Parathyroid adenoma (tissue), 2 donors: ENCODE results near the gene GALNT16.

ENCODE experiments used
- H2AFZ ChIP-seq: fragments of 300-600 bp; sonication (generic); one replicate; pipeline ENCODE4 v1.7.0; 2017; ENCODE audit warnings: antibody characterized with exemption, mild to moderate bottlenecking
- H3K27ac ChIP-seq: fragments of 300-600 bp; sonication (generic); one replicate; pipeline ENCODE4 v1.7.0; 2017
- H3K27me3 ChIP-seq: fragments of 300-600 bp; sonication (generic); one replicate; pipeline ENCODE4 v1.7.0; 2017; ENCODE audit warnings: low read length; ENCODE audit not compliant: control insufficient read depth, insufficient read depth
- H3K36me3 ChIP-seq: fragments of 300-600 bp; sonication (generic); one replicate; pipeline ENCODE4 v1.7.0; 2017; ENCODE audit warnings: low read length; ENCODE audit not compliant: control insufficient read depth, insufficient read depth
- H3K4me1 ChIP-seq: fragments of 300-600 bp; sonication (generic); one replicate; pipeline ENCODE4 v1.7.0; 2017; ENCODE audit warnings: control low read depth
- H3K4me2 ChIP-seq: fragments of 300-600 bp; sonication (generic); one replicate; pipeline ENCODE4 v1.7.0; 2017; ENCODE audit warnings: low read length
- H3K4me3 ChIP-seq: fragments of 300-600 bp; sonication (generic); one replicate; pipeline ENCODE4 v1.7.0; 2017; ENCODE audit warnings: low read depth, low read length
- H3K79me2 ChIP-seq: fragments of 300-600 bp; sonication (generic); one replicate; pipeline ENCODE4 v1.7.0; 2017; ENCODE audit warnings: control low read depth
- H3K9ac ChIP-seq: fragments of 300-600 bp; sonication (generic); one replicate; pipeline ENCODE4 v1.7.0; 2017; ENCODE audit warnings: mild to moderate bottlenecking
- H3K9me3 ChIP-seq: fragments of 300-600 bp; sonication (generic); one replicate; pipeline ENCODE4 v1.7.0; 2017; ENCODE audit warnings: low read length; ENCODE audit not compliant: control insufficient read depth
- CTCF ChIP-seq: fragments of 300-600 bp; sonication (generic); IDR thresholded peaks from one replicate; pipeline ENCODE4 v1.7.0; 2017; ENCODE audit warnings: antibody characterized with exemption, mild to moderate bottlenecking
- donor health status: primary hyperparathyroidism.

The GALNT16 gene

DNA sequence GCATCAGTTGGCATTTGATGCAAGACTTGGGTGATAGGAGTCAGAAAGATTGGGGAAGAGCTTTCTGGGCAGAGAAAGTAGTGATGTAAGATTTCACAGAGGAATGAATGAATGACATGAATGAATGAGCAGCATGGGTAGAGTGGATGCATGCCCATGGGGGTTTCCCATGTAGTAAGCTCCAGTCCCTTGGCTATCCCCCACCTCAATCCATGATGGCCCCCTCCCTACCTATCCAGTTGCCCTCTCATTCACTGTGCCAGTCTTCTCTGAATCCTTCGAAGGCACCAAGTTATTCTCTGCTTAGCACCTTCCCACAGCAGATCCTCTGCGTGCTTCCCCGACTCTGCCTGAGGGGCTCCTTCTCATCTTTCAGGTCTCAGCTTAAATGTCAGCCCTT lies 106.1 kb downstream of the GALNT16 start:
- H3K4me1 ChIP-seq, result no peaks in the 10 kb centered on the region

DNA sequence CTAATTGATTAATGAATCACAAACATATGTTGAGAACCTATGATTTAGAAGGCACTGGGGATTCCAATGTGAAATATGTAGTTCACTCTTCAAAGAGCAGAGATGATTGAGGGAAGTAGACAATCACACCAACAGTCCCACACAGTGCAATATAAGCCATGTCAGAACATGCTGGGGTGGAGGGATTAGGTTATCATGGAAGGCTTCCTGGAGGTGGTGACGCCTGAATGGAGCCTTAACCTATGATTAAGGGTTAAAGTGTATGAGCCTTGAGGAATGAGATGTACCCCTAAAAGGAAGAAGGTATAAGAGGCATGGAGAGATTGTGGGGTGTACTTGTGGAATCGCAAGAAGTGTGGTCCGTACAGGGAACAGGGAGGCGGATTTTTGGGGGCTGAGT lies 106.8 kb downstream of the GALNT16 start:
- Histone ChIP-seq H3K79me2 (no peaks in the 10 kb centered on the region), H3K27ac (no peak overlapping the region), H3K36me3 (no peaks in the 10 kb centered on the region), H3K9ac (no peak overlapping the region), H3K4me1 (no peaks in the 10 kb centered on the region), H3K27me3 (no peaks in the 10 kb centered on the region), H2AFZ (no peak overlapping the region), H3K4me2 (no peak overlapping the region), H3K9me3 (no peaks in the 10 kb centered on the region), H3K4me3 (no peak overlapping the region)
- TF ChIP-seq CTCF, result no peak

More for the DNA sequence above, 106.1 kb downstream of the GALNT16 start:
- Histone ChIP-seq H3K79me2 (no peaks in the 10 kb centered on the region), H3K9me3 (no peaks in the 10 kb centered on the region), H2AFZ (no peak overlapping the region), H3K9ac (no peak overlapping the region), H3K4me2 (no peak overlapping the region), H3K36me3 (no peaks in the 10 kb centered on the region), H3K27me3 (no peaks in the 10 kb centered on the region), H3K4me3 (no peak overlapping the region), H3K27ac (no peak overlapping the region)
- TF ChIP-seq CTCF, result no peak

DNA sequence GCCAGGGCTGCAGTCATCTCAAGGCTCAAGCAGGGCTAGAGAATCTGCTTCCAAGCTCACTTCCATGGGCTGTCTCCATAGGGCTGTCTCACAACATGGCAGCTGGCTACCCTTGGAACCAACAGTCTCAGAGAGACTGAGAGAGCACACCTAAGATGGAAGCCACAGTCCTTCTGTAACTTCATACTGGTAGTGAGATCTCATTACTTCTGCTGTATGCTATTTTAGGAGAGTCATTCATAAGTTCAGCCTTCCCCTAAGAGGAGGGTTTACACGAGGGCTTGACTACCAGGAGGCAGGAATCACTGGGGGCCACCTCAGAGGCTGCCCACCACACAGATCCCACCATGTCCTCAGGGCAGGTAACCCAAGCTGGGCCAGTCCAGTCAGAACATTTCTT lies 108.4 kb downstream of the GALNT16 start:
- Histone ChIP-seq H3K4me2 (no peak overlapping the region), H3K4me3 (no peak overlapping the region), H3K9me3 (no peaks in the 10 kb centered on the region), H3K36me3 (no peaks in the 10 kb centered on the region), H2AFZ (no peak overlapping the region), H3K9ac (no peak overlapping the region), H3K79me2 (no peaks in the 10 kb centered on the region), H3K27ac (no peak overlapping the region), H3K27me3 (no peaks in the 10 kb centered on the region), H3K4me1 (no peaks in the 10 kb centered on the region)
- TF ChIP-seq CTCF, result no peak

DNA sequence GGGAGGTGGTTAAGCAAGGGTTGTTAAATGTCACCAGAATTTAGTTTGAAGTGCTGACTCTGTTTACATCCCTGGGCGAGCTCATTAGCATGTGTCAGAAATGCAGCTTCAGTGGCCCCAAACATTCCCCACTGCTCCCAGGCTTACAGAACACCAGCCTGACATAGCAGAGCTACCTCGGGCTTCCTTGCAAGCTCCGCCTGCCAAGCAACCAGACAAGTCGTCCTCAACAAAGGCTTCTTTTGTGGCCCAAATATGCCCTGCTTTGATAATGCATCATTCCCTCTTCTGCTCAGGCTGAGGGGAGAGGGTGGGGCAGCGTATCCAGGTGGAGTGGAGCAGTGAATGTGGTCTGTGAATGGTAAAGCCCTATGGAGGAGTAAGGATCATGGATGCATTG lies 110.1 kb downstream of the GALNT16 start:
- H3K27ac ChIP-seq, result no peak overlapping the region
- H3K4me3 ChIP-seq, result no peak overlapping the region
- no peak overlapping the region for H2AFZ ChIP-seq
- H3K4me2 ChIP-seq, result no peak overlapping the region
- no peaks in the 10 kb centered on the region for H3K79me2 ChIP-seq
- TF ChIP-seq CTCF, result no peak
- H3K4me1 ChIP-seq, result no peaks in the 10 kb centered on the region
- no peaks in the 10 kb centered on the region for H3K9me3 ChIP-seq
- no peaks in the 10 kb centered on the region for H3K36me3 ChIP-seq
- H3K9ac ChIP-seq, result no peak overlapping the region
- H3K27me3 ChIP-seq, result no peaks in the 10 kb centered on the region

GRCh38 chr14:69372146-69372545 lies 112.2 kb downstream of the GALNT16 start:
- Histone ChIP-seq H3K27me3 (no peaks in the 10 kb centered on the region), H2AFZ (no peak overlapping the region), H3K27ac (no peak overlapping the region), H3K79me2 (no peaks in the 10 kb centered on the region), H3K9ac (no peak overlapping the region), H3K4me2 (no peak overlapping the region), H3K36me3 (no peaks in the 10 kb centered on the region), H3K4me1 (no peaks in the 10 kb centered on the region), H3K9me3 (no peaks in the 10 kb centered on the region), H3K4me3 (no peak overlapping the region)
- no peak for TF ChIP-seq CTCF
